ENCODE measurements around the gene EFCAB13.

- TF ChIP-seq POLR2AphosphoS5 (IDR thresholded peaks at IDR 0.05) (peak; percentile 84 to 91), CTCF (IDR thresholded peaks at IDR 0.05) (no peak), EP300 (IDR thresholded peaks at IDR 0.05) (no peak), POLR2A (IDR thresholded peaks at IDR 0.05; ENCODE audit: low read depth) (no peak)
Observed at GRCh38 chr17:47275245-47275984, 48.3 kb upstream of the EFCAB13 start.
